GM12878 (cell line): ENCODE measurements around the gene PPARA. TPM values are rescaled to one million over a fixed set of nuclear protein-coding genes. Genes with fewer than 3 reads are reported as not detected.

ENCODE experiments used
- BACH1 ChIP-seq: fragments of 450-650 bp; IDR thresholded peaks from 2 replicates; pipeline ENCODE4 v1.6.1; 2017; ENCODE audit warnings: mild to moderate bottlenecking, borderline replicate concordance
- DPF2 ChIP-seq: fragments of 450-650 bp; IDR thresholded peaks from 2 replicates; pipeline ENCODE4 v1.6.1; 2017; ENCODE audit warnings: mild to moderate bottlenecking
- EED ChIP-seq: sonication (generic); IDR thresholded peaks from 2 replicates; pipeline ENCODE4 v1.6.1; 2016; ENCODE audit warnings: antibody characterized with exemption, low read depth
- FOXK2 ChIP-seq: fragments of 450-650 bp; IDR thresholded peaks from 2 replicates; pipeline ENCODE4 v1.6.1; 2017; ENCODE audit warnings: mild to moderate bottlenecking, moderate library complexity
- GABPA ChIP-seq: IDR thresholded peaks from 2 replicates; pipeline ENCODE4 v1.6.1; 2014; ENCODE audit warnings: antibody characterized with exemption, low read depth, mild to moderate bottlenecking, inconsistent platforms
- GATAD2B ChIP-seq: fragments of 450-650 bp; conservative IDR thresholded peaks from 2 replicates; pipeline ENCODE4 v1.6.1; 2017; ENCODE audit warnings: low read depth, mild to moderate bottlenecking, moderate library complexity
- IKZF1 ChIP-seq: fragments of 450-650 bp; conservative IDR thresholded peaks from 2 replicates; pipeline ENCODE4 v1.6.1; 2017; ENCODE audit warnings: antibody characterized with exemption, mild to moderate bottlenecking
- MXI1 ChIP-seq: fragments of 150-350 bp; IDR thresholded peaks from 2 replicates; pipeline ENCODE4 v1.6.1; 2011; ENCODE audit warnings: low read depth, mild to moderate bottlenecking, inconsistent platforms, low read length, improper control_type of control experiment
- PAX5 ChIP-seq: IDR thresholded peaks from 2 replicates; pipeline ENCODE4 v1.6.1; 2011; ENCODE audit warnings: low read depth, low read length, borderline replicate concordance
- RUNX3 ChIP-seq: IDR thresholded peaks from 2 replicates; pipeline ENCODE4 v1.6.1; 2012; ENCODE audit warnings: low read length, inconsistent platforms
- polyA plus RNA-seq, 11 experiments: library from polyadenylated mRNA; depleted of rRNA in 4 of 11; unstranded in 6 of 11; stranded (reverse) in 5 of 11; fragments of >200 nt; fragmentation: Nextera tagmentation in 4 of 11; fragmentation: Illumina TruSeq in 1 of 11; extraction: Ambion mirVana in 4 of 11; extraction: Trizol in 1 of 11; gene quantifications; 1 replicate in 1 of 11; 2 replicates in 10 of 11; pipeline versions ENCODE4 v1.2.1 to v1.2.3, GENCODE V29; 2011 to 2016; ENCODE audit warnings: inconsistent platforms in 2 of 11, missing spikeins in 2 of 11, low read depth in 1 of 11
- total RNA-seq, 4 experiments: library from RNA; depleted of rRNA in 3 of 4; stranded (reverse); fragments of >200 nt in 3 of 4; fragmentation: Illumina TruSeq in 1 of 4; extraction: Trizol in 1 of 4; gene quantifications; 2 replicates each; pipeline versions ENCODE4 v1.2.1 to v1.2.3, GENCODE V29; 2013 to 2021
- TF ChIP-seq, protein P1 (sequence below): fragments of 150-350 bp; IDR thresholded peaks from 2 replicates; pipeline ENCODE4 v1.6.1; 2014; ENCODE audit warnings: mild to moderate bottlenecking, low read depth, low read length
- TF ChIP-seq, protein P2 (sequence below): fragments of 450-650 bp; IDR thresholded peaks from 2 replicates; pipeline ENCODE4 v1.6.1; 2017; ENCODE audit warnings: mild to moderate bottlenecking, moderate library complexity
- TF ChIP-seq, protein P3 (sequence below): fragments of 150-350 bp; IDR thresholded peaks from 2 replicates; pipeline ENCODE4 v1.6.1; 2016; ENCODE audit warnings: low read depth, low read length
- TF ChIP-seq, protein P4 (sequence below): IDR thresholded peaks from 2 replicates; pipeline ENCODE4 v1.6.1; 2011; ENCODE audit warnings: low read depth, low read length, improper control_type of control experiment, borderline replicate concordance
- TF ChIP-seq, protein P5 (sequence below): IDR thresholded peaks from 2 replicates; pipeline ENCODE4 v1.6.1; 2012; ENCODE audit warnings: low read depth, low read length, improper control_type of control experiment
- TF ChIP-seq, protein P6 (sequence below): fragments of 450-650 bp; IDR thresholded peaks from 2 replicates; pipeline ENCODE4 v1.6.1; 2016; ENCODE audit warnings: mild to moderate bottlenecking

PPARA gene
- total and polyA plus RNA-seq, 10 of the 15 experiments (the other 5 are each of a cell fraction or from before 2014, with no cell fraction given) = 0.72 to 10.4 (median 4.6) TPM

DNA sequence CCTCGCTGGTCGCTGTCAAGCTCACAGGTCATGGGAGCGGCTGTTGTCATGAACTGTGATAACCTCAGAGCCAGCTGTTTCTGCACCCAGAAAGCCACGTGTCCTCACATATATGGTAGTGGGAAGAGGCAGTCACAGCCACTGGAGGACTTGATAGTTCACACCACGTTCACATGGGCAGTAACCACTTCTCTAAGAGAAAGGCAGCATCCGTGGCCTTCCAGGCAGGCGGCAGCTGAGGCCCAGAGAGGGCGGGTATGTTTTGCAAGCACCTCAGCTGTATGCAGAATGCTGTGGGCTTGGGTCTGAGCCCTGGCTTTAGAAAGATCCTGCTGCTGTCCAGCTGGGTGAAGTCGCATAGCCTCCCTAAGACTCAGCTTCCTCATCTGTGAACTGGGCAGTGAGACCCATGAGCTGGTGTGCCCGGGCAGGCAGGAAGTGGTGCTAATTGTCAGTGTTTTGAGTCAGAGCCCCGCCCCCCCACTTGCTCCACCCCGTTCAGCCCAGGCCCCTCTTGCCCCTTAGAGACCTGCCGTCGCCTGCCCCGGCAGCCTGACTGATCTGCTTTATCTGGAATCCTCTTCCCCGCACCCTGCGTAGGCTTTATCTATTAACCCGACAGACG, 130.8 kb downstream of the PPARA start (continued):
- TF ChIP-seq, protein P1, sequence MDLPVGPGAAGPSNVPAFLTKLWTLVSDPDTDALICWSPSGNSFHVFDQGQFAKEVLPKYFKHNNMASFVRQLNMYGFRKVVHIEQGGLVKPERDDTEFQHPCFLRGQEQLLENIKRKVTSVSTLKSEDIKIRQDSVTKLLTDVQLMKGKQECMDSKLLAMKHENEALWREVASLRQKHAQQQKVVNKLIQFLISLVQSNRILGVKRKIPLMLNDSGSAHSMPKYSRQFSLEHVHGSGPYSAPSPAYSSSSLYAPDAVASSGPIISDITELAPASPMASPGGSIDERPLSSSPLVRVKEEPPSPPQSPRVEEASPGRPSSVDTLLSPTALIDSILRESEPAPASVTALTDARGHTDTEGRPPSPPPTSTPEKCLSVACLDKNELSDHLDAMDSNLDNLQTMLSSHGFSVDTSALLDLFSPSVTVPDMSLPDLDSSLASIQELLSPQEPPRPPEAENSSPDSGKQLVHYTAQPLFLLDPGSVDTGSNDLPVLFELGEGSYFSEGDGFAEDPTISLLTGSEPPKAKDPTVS = no peak
- TF ChIP-seq EED = no peak
- TF ChIP-seq, protein P2, sequence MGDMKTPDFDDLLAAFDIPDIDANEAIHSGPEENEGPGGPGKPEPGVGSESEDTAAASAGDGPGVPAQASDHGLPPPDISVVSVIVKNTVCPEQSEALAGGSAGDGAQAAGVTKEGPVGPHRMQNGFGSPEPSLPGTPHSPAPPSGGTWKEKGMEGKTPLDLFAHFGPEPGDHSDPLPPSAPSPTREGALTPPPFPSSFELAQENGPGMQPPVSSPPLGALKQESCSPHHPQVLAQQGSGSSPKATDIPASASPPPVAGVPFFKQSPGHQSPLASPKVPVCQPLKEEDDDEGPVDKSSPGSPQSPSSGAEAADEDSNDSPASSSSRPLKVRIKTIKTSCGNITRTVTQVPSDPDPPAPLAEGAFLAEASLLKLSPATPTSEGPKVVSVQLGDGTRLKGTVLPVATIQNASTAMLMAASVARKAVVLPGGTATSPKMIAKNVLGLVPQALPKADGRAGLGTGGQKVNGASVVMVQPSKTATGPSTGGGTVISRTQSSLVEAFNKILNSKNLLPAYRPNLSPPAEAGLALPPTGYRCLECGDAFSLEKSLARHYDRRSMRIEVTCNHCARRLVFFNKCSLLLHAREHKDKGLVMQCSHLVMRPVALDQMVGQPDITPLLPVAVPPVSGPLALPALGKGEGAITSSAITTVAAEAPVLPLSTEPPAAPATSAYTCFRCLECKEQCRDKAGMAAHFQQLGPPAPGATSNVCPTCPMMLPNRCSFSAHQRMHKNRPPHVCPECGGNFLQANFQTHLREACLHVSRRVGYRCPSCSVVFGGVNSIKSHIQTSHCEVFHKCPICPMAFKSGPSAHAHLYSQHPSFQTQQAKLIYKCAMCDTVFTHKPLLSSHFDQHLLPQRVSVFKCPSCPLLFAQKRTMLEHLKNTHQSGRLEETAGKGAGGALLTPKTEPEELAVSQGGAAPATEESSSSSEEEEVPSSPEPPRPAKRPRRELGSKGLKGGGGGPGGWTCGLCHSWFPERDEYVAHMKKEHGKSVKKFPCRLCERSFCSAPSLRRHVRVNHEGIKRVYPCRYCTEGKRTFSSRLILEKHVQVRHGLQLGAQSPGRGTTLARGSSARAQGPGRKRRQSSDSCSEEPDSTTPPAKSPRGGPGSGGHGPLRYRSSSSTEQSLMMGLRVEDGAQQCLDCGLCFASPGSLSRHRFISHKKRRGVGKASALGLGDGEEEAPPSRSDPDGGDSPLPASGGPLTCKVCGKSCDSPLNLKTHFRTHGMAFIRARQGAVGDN = peak; percentile 90
- TF ChIP-seq IKZF1 = peak; percentile 27; the same call in 1 of the 2 replicates
- TF ChIP-seq FOXK2 = peak; percentile 59; the same call in 1 of the 2 replicates
- peak; percentile 70 for TF ChIP-seq MXI1
- TF ChIP-seq PAX5 = 0 out of 2 replicates have a peak, but pooled peaks have one; percentile 21
- TF ChIP-seq, protein P3, sequence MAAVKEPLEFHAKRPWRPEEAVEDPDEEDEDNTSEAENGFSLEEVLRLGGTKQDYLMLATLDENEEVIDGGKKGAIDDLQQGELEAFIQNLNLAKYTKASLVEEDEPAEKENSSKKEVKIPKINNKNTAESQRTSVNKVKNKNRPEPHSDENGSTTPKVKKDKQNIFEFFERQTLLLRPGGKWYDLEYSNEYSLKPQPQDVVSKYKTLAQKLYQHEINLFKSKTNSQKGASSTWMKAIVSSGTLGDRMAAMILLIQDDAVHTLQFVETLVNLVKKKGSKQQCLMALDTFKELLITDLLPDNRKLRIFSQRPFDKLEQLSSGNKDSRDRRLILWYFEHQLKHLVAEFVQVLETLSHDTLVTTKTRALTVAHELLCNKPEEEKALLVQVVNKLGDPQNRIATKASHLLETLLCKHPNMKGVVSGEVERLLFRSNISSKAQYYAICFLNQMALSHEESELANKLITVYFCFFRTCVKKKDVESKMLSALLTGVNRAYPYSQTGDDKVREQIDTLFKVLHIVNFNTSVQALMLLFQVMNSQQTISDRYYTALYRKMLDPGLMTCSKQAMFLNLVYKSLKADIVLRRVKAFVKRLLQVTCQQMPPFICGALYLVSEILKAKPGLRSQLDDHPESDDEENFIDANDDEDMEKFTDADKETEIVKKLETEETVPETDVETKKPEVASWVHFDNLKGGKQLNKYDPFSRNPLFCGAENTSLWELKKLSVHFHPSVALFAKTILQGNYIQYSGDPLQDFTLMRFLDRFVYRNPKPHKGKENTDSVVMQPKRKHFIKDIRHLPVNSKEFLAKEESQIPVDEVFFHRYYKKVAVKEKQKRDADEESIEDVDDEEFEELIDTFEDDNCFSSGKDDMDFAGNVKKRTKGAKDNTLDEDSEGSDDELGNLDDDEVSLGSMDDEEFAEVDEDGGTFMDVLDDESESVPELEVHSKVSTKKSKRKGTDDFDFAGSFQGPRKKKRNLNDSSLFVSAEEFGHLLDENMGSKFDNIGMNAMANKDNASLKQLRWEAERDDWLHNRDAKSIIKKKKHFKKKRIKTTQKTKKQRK = no peak
- TF ChIP-seq, protein P4, sequence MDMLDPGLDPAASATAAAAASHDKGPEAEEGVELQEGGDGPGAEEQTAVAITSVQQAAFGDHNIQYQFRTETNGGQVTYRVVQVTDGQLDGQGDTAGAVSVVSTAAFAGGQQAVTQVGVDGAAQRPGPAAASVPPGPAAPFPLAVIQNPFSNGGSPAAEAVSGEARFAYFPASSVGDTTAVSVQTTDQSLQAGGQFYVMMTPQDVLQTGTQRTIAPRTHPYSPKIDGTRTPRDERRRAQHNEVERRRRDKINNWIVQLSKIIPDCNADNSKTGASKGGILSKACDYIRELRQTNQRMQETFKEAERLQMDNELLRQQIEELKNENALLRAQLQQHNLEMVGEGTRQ = peak; percentile 52; the same call in 1 of the 2 replicates
- no peak for TF ChIP-seq RUNX3
- TF ChIP-seq GATAD2B = no peak
- TF ChIP-seq, protein P5, sequence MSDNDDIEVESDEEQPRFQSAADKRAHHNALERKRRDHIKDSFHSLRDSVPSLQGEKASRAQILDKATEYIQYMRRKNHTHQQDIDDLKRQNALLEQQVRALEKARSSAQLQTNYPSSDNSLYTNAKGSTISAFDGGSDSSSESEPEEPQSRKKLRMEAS = peak; percentile 20; the same call in 1 of the 2 replicates
- TF ChIP-seq, protein P6, sequence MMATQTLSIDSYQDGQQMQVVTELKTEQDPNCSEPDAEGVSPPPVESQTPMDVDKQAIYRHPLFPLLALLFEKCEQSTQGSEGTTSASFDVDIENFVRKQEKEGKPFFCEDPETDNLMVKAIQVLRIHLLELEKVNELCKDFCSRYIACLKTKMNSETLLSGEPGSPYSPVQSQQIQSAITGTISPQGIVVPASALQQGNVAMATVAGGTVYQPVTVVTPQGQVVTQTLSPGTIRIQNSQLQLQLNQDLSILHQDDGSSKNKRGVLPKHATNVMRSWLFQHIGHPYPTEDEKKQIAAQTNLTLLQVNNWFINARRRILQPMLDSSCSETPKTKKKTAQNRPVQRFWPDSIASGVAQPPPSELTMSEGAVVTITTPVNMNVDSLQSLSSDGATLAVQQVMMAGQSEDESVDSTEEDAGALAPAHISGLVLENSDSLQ = peak; percentile 16; the same call in 1 of the 2 replicates
- no peak for TF ChIP-seq GABPA
- peak; percentile 43; the same call in 1 of the 2 replicates for TF ChIP-seq BACH1
- peak; percentile 51; the same call in 1 of the 2 replicates for TF ChIP-seq DPF2
